IPS-18a (cell line): ENCODE data around the gene BACE2.

Experiments used
- H3K27ac ChIP-seq: one replicate; pipeline ENCODE4 v1.5.1; 2013; ENCODE audit warnings: low read length
- H3K27me3 ChIP-seq: one replicate; pipeline ENCODE4 v1.6.1; 2013; ENCODE audit warnings: mild to moderate bottlenecking, low read length; ENCODE audit not compliant: control insufficient read depth, insufficient read depth
- H3K36me3 ChIP-seq: one replicate; pipeline ENCODE4 v1.6.1; 2013; ENCODE audit warnings: low read depth, low read length; ENCODE audit not compliant: control insufficient read depth
- H3K4me1 ChIP-seq: one replicate; pipeline ENCODE4 v1.6.1; 2013; ENCODE audit warnings: low read depth, low read length; ENCODE audit not compliant: control insufficient read depth
- H3K4me3 ChIP-seq: one replicate; pipeline ENCODE4 v1.5.1; 2013; ENCODE audit warnings: low read length
- H3K9ac ChIP-seq: one replicate; pipeline ENCODE4 v1.6.1; 2013; ENCODE audit warnings: mild to moderate bottlenecking, low read length, moderate library complexity
- H3K9me3 ChIP-seq: one replicate; pipeline ENCODE4 v1.6.1; 2013; ENCODE audit warnings: low read depth, low read length; ENCODE audit not compliant: control insufficient read depth

Gene BACE2

GRCh38 chr21:41167348-41168342, at the start of gene BACE2:
BACE2 (plus strand) TSS chr21:41168160; CDS start chr21:41168264, 104 bp downstream.
- Histone ChIP-seq H3K27me3 (peaks cover 43% of the 10 kb centered on the region), H3K4me1 (peaks cover 6% of the 10 kb centered on the region), H3K9ac (peak within 1 kb of the TSS; percentile 12), H3K4me3 (peak within 1 kb of the TSS; percentile 62), H3K9me3 (no peaks in the 10 kb centered on the region), H3K36me3 (no peaks in the 10 kb centered on the region), H3K27ac (no peak within 1 kb of the TSS)

- H3K27ac ChIP-seq, result no peak overlapping the region
- no peaks in the 10 kb centered on the region for H3K9me3 ChIP-seq
- no peak overlapping the region for H3K4me3 ChIP-seq
- H3K36me3 ChIP-seq, result no peaks in the 10 kb centered on the region
- no peaks in the 10 kb centered on the region for H3K4me1 ChIP-seq
- H3K9ac ChIP-seq, result no peak overlapping the region
- H3K27me3 ChIP-seq, result no peaks in the 10 kb centered on the region
Observed at GRCh38 chr21:41119901-41120300, 48.1 kb upstream of the BACE2 start.

- Histone ChIP-seq H3K9me3 (no peaks in the 10 kb centered on the region), H3K9ac (no peak overlapping the region), H3K27ac (no peak overlapping the region), H3K36me3 (no peaks in the 10 kb centered on the region), H3K4me1 (no peaks in the 10 kb centered on the region), H3K4me3 (no peak overlapping the region), H3K27me3 (no peaks in the 10 kb centered on the region)
Observed at GRCh38 chr21:41120997-41121396, 47.0 kb upstream of the BACE2 start.

GRCh38 chr21:41121785-41122415, 46.1 kb upstream of the BACE2 start:
- Histone ChIP-seq H3K4me1 (no peaks in the 10 kb centered on the region), H3K9ac (no peak overlapping the region), H3K27me3 (no peaks in the 10 kb centered on the region), H3K36me3 (no peaks in the 10 kb centered on the region), H3K9me3 (no peaks in the 10 kb centered on the region), H3K4me3 (no peak overlapping the region), H3K27ac (no peak overlapping the region)

- Histone ChIP-seq H3K36me3 (no peaks in the 10 kb centered on the region), H3K9me3 (no peaks in the 10 kb centered on the region), H3K9ac (no peak overlapping the region), H3K27me3 (no peaks in the 10 kb centered on the region), H3K4me3 (no peak overlapping the region), H3K4me1 (no peaks in the 10 kb centered on the region), H3K27ac (no peak overlapping the region)
Observed at GRCh38 chr21:41124641-41125201, 43.2 kb upstream of the BACE2 start.

- H3K9ac ChIP-seq, result no peak overlapping the region
- no peaks in the 10 kb centered on the region for H3K27me3 ChIP-seq
- H3K9me3 ChIP-seq, result no peaks in the 10 kb centered on the region
- no peak overlapping the region for H3K27ac ChIP-seq
- no peak overlapping the region for H3K4me3 ChIP-seq
- H3K4me1 ChIP-seq, result no peaks in the 10 kb centered on the region
- no peaks in the 10 kb centered on the region for H3K36me3 ChIP-seq
Observed at GRCh38 chr21:41128981-41129380, 39.0 kb upstream of the BACE2 start.

- H3K9ac ChIP-seq, result no peak overlapping the region
- H3K4me3 ChIP-seq, result no peak overlapping the region
- no peaks in the 10 kb centered on the region for H3K36me3 ChIP-seq
- no peaks in the 10 kb centered on the region for H3K4me1 ChIP-seq
- H3K27me3 ChIP-seq, result no peaks in the 10 kb centered on the region
- no peaks in the 10 kb centered on the region for H3K9me3 ChIP-seq
- H3K27ac ChIP-seq, result no peak overlapping the region
Observed at GRCh38 chr21:41130883-41131282, 37.1 kb upstream of the BACE2 start.

- Histone ChIP-seq H3K4me3 (no peak overlapping the region), H3K9me3 (no peaks in the 10 kb centered on the region), H3K36me3 (no peaks in the 10 kb centered on the region), H3K4me1 (no peaks in the 10 kb centered on the region), H3K27me3 (no peaks in the 10 kb centered on the region), H3K9ac (no peak overlapping the region), H3K27ac (no peak overlapping the region)
Observed at GRCh38 chr21:41133874-41134522, 34.0 kb upstream of the BACE2 start.

GRCh38 chr21:41135746-41136145, 32.2 kb upstream of the BACE2 start:
- Histone ChIP-seq H3K27ac (no peak overlapping the region), H3K36me3 (no peaks in the 10 kb centered on the region), H3K27me3 (no peaks in the 10 kb centered on the region), H3K4me1 (no peaks in the 10 kb centered on the region), H3K4me3 (no peak overlapping the region), H3K9me3 (no peaks in the 10 kb centered on the region), H3K9ac (no peak overlapping the region)

GRCh38 chr21:41136286-41136685, 31.7 kb upstream of the BACE2 start:
- no peak overlapping the region for H3K9ac ChIP-seq
- no peak overlapping the region for H3K4me3 ChIP-seq
- no peak overlapping the region for H3K27ac ChIP-seq
- no peaks in the 10 kb centered on the region for H3K9me3 ChIP-seq
- H3K27me3 ChIP-seq, result no peaks in the 10 kb centered on the region
- H3K36me3 ChIP-seq, result no peaks in the 10 kb centered on the region
- H3K4me1 ChIP-seq, result no peaks in the 10 kb centered on the region

- H3K27ac ChIP-seq, result no peak overlapping the region
Observed at GRCh38 chr21:41137401-41137800, 30.6 kb upstream of the BACE2 start.

More at GRCh38 chr21:41137401-41137800, 30.6 kb upstream of the BACE2 start:
- no peak overlapping the region for H3K4me3 ChIP-seq
- H3K36me3 ChIP-seq, result no peaks in the 10 kb centered on the region
- no peaks in the 10 kb centered on the region for H3K4me1 ChIP-seq
- H3K9me3 ChIP-seq, result no peaks in the 10 kb centered on the region
- H3K27me3 ChIP-seq, result no peaks in the 10 kb centered on the region
- no peak overlapping the region for H3K9ac ChIP-seq
